ENCODE measurements around the gene TMEM223. TPM values are rescaled to one million over a fixed set of nuclear protein-coding genes. Genes with fewer than 3 reads are reported as not detected.
A peak's percentile ranks its signal among the peaks of the same experiment; 100 is the strongest.
"Not testable (repeated sequence)": the region's sequence is repeated elsewhere in the genome, so short reads cannot be mapped to it uniquely, and the experiment has no call there.

TMEM223 gene, protein sequence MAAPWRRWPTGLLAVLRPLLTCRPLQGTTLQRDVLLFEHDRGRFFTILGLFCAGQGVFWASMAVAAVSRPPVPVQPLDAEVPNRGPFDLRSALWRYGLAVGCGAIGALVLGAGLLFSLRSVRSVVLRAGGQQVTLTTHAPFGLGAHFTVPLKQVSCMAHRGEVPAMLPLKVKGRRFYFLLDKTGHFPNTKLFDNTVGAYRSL
- 15.5 TPM for polyA plus RNA-seq (ENCODE audit: insufficient read length)

DNA sequence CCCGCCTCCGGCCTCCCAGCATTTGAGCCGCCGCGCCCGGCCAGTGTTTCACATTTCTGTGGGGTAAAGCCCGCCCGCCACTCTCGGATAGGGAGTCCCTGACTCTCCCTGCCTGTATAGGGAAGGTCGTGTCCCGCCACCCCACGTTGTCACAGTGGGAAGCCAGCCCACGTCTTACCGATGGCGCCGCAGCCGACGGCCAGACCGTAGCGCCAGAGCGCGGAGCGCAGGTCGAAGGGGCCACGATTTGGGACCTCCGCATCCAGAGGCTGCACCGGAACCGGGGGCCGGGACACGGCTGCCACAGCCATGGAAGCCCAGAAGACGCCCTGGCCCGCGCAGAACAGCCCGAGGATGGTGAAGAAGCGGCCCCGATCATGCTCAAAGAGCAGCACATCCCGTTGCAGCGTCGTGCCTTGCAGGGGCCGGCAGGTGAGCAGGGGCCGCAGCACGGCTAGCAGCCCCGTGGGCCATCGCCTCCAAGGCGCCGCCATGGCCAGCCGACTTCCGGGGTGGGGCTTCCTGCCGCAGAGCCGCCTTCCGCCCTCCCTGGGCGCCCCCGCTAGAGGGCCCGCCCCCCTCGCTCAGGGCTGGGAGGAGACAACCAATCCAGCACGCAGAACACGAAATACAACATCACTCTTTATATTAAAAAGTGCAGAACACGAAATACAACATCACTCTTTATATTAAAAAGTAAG is at the start of gene TMEM223:
TMEM223 (minus strand) TSS at position 506 of the 701 bp plus-strand sequence; CDS start at position 494, 12 bp downstream.
- DNase-seq (ENCODE audit: low read depth): no peak

DNA sequence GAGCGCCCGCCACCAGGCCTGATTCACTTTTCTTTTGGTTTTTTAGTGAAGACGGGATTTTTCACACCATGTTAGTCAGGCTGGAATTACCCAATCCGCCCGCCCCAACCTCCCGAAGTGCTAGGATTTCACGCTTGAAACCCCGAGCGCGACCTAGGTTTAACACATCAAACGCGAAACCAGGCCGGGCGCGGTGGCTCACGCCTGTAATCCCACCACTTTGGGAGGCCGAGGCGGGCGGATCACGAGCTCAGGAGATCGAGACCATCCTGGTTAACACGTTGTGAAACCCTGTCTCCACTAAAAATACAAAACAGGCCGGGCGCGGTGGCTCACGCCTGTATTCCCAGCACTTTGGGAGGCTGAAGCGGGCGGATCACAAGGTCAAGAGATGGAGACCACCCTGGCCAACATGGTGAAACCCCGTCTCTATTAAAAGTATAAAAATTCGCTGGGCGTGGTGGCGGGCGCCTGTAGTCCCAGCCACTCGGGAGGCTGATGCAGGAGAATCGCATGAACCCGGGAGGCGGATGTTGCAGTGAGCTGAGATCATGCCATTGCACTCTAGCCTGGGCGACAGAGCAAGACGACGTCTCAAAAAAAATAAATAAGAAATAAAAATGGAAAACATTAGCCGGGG is 49.0 kb upstream of the TMEM223 start:
- not testable (repeated sequence) for DNase-seq (ENCODE audit: low read depth)

DNA sequence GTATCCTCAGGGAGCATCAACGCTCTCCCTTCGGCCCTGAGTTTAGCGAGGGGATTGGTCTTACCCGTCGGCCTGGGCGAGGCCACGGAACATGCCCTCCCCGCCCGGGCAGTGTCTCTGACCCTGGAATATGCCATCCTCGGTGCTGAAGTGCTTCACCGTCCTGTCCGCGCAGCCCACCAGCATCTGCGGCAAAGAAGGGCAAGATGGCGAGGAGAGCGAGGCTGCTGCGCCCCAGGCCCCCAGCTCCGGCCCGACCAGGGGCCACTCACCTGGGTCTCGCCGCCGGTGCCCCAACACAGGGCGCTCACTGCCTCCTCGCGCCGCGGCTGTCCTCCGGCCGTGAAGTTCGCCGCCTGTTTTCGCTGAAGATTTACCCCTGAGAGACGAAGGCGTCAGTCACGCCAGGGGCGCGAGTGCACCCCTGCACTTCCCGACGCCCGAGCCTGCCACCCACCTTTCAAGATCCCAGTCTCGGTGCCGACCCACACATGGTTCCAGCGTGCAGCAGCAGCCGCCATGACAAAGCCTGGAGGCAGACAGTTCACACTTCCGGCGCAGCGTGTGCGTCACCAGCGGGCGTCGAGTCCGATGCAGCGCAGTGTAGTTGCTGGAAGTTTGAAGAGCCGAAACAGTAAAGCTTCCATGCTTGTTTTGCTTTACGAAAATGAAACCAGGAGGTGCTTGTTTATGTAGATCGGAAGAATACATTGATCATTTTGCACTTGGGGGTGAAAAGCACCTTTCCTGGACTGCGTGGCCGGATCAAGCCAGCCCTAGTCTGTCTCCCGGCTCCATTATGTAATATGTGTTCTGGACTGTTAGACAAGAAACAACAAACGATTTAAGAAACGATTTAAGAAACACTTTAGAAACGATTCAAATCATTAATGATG is 47.5 kb upstream of the TMEM223 start, which contains the start of gene WDR74:
WDR74 (minus strand) TSS at position 541 of the 896 bp plus-strand sequence; CDS start at position 521, 20 bp downstream.
- peak; percentile 90 for DNase-seq (ENCODE audit: low read depth)

DNA sequence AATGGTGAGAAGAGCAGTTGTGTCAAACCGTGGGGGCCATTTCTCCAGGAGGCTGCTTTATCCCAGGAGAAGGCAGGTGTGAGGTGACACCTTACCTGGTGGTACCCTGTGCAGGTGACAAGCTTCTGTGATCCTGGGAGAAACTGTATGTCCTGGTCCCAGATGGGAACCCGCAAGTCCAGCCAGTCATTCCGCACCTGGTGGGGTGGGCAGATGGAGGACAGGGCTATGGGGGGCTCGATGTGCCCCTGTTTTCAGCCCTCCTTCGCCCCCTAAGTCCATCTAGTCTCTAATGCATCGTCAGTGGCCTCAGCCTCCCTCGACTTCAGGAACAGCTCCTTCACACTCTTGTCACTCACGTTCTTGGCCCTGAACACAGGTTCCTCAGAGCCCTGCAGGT is 43.5 kb upstream of the TMEM223 start:
- DNase-seq (ENCODE audit: low read depth): no peak

DNA sequence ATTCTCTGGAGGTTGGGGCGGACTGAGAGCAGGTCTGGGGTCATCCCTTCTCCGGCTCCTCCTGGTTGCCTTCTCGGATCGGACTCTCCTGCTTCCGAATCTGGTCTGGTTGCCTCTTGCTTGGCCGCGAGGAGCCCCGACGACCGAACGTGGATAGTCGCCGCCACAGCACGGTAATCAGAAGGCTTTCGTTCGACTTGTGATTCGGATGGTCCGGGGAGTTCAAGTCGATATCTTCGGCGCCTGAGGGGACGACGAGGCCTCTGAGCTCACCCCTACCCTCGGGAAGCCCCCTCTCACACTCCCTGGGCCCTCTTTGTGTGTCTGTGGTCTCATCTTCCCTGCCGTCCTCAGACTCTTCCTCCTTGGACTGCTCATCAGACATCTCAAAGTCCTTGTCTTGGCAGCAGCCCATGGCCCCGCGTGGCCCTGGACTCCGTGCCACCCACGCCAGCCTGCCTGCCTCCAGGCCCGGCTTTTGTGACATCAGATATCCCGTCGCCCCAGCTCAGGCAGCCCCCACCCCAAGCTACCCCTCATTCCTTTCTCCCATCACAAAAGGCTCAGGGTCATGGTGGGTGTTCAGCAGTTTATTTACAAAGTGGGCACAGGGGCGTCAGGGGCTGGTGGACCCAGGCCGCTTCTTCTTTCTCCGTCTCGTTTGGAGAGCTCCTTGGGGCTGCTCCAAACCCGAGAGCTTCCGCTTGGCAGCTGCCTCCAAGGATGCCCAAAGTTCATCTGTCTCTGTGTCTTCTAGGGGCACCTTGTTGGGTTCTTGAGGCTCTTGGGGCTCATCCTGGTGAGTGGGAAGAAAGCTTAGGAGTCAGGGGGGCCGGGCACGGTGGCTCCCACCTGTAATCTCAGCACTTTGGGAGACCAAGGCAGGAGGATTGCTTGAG is 40.8 kb upstream of the TMEM223 start, which contains the start of gene TEX54:
TEX54 (minus strand) TSS at position 506 of the 899 bp plus-strand sequence.
- no peak for DNase-seq (ENCODE audit: low read depth)

DNA sequence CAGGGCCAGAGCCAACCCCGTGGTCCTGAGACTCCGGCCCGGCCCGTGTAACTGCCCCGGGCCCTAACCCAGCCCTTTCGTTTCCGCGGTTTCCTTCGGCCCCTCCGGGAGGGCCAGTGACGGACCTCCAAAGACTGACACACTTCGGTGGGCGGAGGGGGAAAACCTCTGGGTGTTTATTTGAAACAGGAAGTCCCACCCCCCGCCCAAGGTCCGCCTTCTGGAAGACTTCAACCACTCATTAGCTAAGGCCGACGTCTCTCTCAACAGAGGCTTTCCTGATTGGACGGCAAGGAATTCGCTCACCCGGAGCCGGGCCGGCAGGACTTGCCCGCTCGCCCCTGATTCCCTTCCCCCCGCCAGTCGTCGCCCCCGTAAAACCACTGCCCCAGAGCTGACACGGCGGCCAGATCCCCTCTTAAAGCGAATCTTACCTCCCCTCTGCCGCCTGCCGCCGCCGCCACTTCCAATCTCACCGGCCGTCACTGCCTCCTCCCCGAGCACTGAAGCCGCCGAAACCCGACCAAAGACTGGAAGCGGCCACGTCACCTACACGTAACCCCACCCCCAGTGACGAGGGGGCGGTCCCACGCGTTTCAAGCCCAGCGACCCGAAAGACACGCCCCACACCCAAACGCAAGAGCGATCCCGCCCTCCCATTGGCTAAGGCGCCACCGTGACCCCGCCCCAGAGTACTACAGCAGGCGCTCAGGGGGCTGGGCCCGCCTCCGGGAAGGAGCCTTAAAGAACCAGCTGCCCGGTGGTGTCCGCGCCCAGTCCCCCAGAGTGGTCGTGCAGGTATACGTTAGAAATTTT is 39.9 kb upstream of the TMEM223 start, which contains the start of gene STX5:
STX5 (minus strand) TSS at position 532 of the 816 bp plus-strand sequence. CDS start 808 bp downstream, outside the sequence.
- DNase-seq (ENCODE audit: low read depth): peak; percentile 93

DNA sequence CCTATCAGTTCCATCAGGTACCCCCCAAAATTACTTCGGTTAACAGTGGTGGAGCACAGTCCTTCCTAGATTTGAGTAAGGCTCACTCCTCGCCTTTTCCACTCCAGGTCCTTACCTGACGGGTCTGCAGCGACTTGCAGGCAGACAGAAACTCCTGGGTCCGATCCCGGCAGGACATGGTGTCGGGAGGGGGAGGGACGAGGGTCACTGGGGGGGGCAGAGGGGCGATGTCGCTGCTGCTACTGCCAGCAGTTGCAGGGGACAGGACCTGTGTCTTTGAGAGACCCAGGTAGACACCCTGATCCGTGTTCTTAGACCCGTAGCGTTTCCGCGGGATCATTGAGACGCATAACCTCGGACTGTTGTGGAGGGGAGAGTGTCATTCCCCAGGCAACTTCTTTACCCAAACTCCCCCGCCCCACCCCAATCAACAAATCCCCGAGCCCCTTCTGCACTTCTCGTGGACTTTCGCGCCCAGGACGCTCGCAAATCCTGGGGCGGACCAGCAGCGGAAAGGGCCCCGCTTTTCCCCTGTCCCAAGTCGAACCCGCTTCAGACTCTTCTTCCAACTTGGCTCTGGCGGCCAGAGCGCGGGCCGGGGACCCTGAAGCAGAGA is 39.2 kb upstream of the TMEM223 start:
- no peak for DNase-seq (ENCODE audit: low read depth)

DNA sequence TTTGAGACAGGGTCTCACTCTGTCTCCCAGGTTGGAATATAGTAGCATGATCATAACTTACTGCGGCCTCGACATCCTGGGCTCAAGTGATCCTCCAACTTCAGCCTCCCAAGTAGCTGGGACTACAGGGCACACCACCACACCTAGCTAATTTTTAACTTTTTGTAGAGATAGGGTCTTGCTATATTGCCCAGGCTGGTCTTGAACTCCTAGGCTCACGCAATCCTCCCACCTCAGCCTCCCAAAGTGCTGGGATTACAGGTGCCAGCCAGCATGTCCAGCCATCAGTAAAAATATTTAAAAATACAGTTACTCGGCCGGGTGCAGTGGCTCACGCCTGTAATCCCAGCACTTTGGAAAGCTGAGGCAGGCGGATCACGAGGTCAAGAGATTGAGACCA is 36.3 kb upstream of the TMEM223 start:
- DNase-seq (ENCODE audit: low read depth): not testable (repeated sequence)

DNA sequence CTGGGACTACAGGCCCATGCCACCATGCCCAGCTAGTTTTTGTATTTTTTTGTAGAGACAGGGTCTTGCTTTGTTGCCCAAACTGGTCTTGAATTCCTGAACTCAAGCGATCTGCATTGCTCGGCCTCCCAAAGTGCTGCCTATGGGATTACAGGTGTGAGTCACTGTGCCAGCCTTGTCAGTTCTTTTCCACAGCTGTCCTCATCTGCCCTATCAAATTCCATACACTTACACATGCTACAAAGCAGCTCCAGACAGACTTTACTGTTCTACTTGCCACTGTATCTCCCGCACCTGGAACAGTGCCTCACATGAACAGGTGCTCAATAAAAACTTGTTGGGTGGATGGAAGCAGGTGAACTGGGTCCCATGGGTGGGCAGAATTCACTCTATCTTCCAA is 31.9 kb upstream of the TMEM223 start:
- DNase-seq (ENCODE audit: low read depth): no peak

DNA sequence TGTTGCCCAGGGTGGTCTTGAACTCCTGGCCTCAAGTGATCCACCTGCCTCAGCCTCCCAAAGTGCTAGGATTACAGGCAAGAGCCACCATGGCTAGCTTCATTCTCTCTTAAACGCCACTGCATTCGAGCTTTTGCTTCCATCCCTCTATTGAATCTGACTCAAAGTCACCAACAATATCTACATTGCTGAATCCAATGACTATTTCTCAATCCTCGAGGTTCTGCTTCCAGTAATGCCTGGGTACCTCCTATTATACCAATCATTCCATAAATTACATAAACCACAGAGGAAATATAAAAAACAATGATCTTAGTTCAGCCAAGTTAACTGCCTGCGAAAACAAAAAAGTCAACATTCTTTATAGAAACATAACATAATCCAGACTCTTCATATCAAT is 25.3 kb upstream of the TMEM223 start:
- DNase-seq (ENCODE audit: low read depth): no peak

DNA sequence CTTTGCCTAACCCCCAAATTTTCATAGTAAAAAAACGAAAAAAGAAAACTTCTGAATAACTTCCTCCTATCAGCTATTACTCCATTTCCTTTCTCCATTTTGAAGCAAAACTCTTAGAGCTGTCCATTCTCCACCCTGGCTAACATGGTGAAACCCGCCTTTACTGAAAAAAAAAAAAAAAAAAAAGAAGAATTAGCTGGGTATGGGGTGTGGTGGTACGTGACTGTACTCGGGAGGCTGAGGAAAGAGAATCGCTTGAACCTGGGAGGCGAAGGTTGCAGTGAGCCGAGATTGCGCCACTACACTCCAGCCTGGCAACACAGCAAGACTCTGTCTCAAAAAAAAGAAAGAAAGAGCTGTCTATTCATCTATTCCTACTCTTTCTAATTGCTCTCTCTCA is 24.8 kb upstream of the TMEM223 start:
- no peak for DNase-seq (ENCODE audit: low read depth)

DNA sequence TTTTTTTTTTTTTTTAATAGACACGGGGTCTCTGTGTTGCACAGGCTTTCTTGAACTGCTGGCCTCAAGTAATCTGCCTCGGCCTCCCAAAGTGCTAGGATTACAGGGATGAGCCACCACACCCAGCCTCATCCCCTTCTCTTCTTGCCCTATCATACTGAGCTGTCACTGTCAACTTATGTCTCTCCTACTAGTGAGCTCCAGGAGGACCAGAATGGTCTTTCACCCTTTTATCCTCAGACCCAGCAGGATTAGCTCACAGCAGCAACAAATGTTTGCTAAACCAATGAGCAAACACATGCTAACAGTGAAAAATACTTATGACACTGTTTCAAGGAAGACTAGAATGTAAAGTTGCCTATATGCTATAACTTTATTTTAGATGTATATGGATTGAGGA is 19.9 kb upstream of the TMEM223 start:
- no peak for DNase-seq (ENCODE audit: low read depth)

DNA sequence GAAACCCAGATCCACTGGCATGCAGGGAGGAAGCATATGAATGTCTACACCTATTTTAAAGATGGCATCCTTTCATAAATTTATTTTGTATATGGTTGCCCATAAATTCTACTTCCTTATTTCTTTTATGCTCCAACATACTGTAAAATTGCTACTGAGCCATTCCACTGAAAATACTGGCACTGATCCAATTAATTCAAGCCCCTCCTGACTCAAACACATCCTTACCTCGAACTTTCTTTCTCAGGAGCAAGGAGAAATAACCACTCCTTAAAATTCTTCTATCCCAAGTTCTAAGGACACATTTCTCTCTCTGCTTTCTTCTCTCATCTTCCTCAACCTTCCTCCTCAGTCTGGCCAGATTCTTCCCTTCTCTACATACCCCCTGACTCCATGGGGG is 18.9 kb upstream of the TMEM223 start:
- DNase-seq (ENCODE audit: low read depth): no peak

DNA sequence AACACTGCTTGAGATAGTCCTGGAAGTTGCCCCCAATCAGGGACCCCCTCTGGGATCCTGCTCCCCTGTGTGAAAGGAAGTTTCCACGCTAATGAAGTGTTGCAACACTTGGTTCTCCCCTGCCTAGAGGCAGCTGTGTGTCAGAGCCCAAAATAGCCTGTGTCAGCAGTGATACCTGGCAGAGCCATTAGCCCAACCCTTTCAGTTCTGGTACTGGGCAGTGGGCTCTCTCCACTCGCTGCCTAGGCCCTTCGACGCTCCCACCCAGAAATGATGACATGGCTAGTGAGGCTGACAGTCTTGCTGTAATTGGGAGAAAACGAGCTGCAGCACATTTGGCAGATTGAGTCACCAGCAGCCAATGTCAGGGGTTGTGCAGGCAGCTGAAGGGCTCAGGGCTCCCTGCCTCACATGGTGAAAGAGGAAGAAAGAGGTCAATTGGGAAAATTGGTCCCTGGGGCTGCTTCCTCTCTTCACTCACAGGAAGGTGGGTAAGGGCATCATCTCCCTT is 14.9 kb upstream of the TMEM223 start:
- no peak for DNase-seq (ENCODE audit: low read depth)

DNA sequence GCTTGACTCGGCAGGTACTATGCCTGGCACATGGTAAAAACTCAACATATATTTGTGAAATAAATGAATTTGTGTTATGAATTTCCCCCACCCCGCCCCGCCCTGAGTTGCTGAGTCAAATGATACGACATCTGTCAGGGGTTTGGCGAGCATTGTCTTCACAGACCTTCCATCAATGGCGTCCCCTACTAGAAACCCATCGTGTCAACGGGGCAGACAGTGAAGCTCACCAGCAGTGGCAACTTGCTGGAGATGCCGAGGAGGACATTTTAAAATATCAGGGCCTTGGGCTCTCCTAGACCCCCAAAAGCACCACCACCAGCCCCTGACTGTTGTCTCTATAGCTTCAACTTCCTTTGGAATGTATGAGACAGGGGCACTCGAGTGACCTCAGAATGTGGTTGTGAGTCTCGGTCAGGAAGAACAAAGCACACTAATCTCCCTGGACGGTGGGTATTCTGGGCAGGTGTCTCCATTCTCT is 14.2 kb upstream of the TMEM223 start:
- DNase-seq (ENCODE audit: low read depth): no peak

DNA sequence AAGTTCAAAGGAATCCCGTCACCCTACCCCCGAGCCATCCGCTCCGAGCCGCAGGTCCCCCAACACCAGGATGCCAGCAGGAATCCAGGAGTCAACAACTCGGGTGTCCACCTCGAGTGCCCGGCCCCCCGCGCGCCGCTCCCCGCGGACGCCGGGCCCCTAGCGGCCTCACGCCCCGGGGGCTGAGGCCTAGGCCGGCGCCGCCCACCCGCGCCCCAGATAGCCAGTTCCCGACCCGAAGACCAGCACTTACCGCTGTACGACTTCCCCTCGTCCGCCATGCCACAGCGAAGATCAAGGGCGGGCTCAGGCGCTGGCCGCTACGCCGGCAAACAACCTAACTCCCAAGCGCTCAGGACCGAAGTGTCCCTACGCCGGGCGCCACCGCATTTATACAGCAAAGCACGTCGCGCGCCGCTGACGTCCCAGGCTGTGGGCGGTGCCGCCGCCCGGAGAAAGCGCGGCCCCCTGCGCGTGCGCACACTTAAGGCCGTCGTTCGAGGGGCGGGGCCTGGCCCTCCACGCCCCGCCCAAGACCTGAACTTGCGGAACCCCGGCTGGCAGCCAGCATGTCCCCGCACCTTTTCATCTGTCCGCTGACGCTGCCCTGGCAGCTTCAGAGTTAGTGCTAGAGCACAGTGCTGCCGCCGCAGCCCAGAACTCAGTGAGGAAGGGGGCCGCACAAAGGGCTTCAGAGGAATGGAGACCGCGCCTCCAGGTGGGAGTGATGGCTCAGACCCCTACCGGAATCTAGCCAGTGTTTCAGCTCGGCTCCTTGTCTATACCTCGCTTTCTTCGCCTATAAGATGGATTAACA is 13.5 kb upstream of the TMEM223 start, which contains the start of gene NXF1:
NXF1 (minus strand) TSS at position 365 of the 817 bp plus-strand sequence; CDS start at position 281, 84 bp downstream.
- peak; percentile 81 for DNase-seq (ENCODE audit: low read depth)

DNA sequence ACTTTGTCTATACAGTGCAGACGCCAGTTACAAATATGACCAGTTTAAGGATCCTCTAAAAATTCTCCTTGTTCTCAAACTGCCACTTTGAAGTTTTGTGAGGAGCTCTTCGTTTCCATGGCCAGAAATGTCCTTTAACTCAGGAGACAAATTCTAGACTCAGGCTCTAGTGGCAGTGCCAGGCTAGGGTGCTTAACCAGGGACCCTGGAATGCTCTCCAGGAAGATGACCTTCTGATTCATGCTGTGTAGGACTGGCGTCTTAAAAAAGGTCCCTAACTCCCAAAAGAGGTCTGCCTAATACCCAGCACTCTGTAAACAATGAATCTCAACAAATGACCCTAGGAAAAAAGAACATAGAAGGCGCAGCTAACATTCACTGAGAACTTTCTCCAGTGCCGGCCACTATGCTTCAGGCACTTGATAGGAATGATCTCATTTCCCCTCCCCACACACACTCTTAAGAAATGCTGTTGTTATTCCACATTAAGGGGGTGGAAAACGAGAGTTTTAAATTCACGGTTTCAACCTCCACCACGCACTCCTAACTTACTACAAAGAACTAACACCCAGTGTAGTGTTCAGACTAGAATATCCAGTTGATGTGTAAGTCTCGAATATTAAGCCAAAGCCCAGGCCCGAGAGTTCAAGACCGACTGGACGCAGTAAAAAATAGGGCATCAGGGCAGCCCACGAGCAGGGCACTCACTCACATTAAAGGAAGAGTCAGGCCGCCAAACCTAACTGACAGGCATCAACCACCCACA is 12.7 kb upstream of the TMEM223 start:
- no peak for DNase-seq (ENCODE audit: low read depth)

All from forelimb muscle (tissue), 1 donor.